ENCODE measurements around the gene CDH4. TPM values are rescaled to one million over a fixed set of nuclear protein-coding genes. Genes with fewer than 3 reads are reported as not detected.

The CDH4 gene
- total RNA-seq, 1 donor from 2014 or later: 12.1 TPM

GRCh38 chr20:61259741-61260140, 7.7 kb downstream of the CDH4 start:
- Histone ChIP-seq H3K27me3 (ENCODE audit: control insufficient read depth, insufficient read depth, low read length) (no peaks in the 10 kb centered on the region), H3K36me3 (ENCODE audit: control insufficient read depth, insufficient read depth, low read length) (no peaks in the 10 kb centered on the region), H3K4me3 (ENCODE audit: low read depth, low read length) (no peak overlapping the region)
- DNase-seq (ENCODE audit: low read depth): no peak
- TF ChIP-seq, protein P1, sequence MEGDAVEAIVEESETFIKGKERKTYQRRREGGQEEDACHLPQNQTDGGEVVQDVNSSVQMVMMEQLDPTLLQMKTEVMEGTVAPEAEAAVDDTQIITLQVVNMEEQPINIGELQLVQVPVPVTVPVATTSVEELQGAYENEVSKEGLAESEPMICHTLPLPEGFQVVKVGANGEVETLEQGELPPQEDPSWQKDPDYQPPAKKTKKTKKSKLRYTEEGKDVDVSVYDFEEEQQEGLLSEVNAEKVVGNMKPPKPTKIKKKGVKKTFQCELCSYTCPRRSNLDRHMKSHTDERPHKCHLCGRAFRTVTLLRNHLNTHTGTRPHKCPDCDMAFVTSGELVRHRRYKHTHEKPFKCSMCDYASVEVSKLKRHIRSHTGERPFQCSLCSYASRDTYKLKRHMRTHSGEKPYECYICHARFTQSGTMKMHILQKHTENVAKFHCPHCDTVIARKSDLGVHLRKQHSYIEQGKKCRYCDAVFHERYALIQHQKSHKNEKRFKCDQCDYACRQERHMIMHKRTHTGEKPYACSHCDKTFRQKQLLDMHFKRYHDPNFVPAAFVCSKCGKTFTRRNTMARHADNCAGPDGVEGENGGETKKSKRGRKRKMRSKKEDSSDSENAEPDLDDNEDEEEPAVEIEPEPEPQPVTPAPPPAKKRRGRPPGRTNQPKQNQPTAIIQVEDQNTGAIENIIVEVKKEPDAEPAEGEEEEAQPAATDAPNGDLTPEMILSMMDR (IDR thresholded peaks at IDR 0.05; ENCODE audit: insufficient read depth, low read length, severe bottlenecking): no peak
- no peak for FAIRE-seq

GRCh38 chr20:61260905-61261304, 8.8 kb downstream of the CDH4 start:
- FAIRE-seq (no peak), DNase-seq (ENCODE audit: low read depth) (peak; percentile 10)
- Histone ChIP-seq H3K4me3 (ENCODE audit: low read depth, low read length) (no peak overlapping the region), H3K27me3 (ENCODE audit: control insufficient read depth, insufficient read depth, low read length) (no peaks in the 10 kb centered on the region), H3K36me3 (ENCODE audit: control insufficient read depth, insufficient read depth, low read length) (no peaks in the 10 kb centered on the region)
- TF ChIP-seq, protein P1 (IDR thresholded peaks at IDR 0.05; ENCODE audit: insufficient read depth, low read length, severe bottlenecking): peak; percentile 38

- no peak for FAIRE-seq
- Histone ChIP-seq H3K4me3 (ENCODE audit: low read depth, low read length) (no peak overlapping the region), H3K27me3 (ENCODE audit: control insufficient read depth, insufficient read depth, low read length) (no peaks in the 10 kb centered on the region), H3K36me3 (ENCODE audit: control insufficient read depth, insufficient read depth, low read length) (no peaks in the 10 kb centered on the region)
- DNase-seq (ENCODE audit: low read depth): no peak
- TF ChIP-seq, protein P1 (IDR thresholded peaks at IDR 0.05; ENCODE audit: insufficient read depth, low read length, severe bottlenecking): no peak
Observed at GRCh38 chr20:61262036-61262435, 10.0 kb downstream of the CDH4 start.

DNA sequence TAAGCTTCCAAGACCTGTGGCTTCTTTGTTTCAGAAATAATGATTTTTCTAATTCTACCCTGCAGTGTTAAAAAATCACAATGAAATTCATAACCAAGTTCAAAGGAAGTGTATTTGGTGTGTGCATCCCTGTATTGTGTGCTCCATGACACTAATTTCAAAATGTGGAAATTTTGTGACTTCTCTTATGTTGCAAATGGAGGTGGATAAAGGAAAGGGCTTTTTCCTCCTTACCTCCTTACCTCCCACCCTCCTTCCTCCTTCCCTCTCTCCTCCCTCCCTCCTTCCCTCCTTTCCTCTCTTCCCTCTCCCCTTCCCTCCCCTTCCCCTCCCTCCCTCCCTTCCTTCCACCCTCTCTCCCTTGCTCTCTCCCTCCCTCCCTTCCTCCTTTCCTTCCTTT, 10.5 kb downstream of the CDH4 start:
- no peak overlapping the region for H3K4me3 ChIP-seq (ENCODE audit: low read depth, low read length)
- no peak for FAIRE-seq

DNA sequence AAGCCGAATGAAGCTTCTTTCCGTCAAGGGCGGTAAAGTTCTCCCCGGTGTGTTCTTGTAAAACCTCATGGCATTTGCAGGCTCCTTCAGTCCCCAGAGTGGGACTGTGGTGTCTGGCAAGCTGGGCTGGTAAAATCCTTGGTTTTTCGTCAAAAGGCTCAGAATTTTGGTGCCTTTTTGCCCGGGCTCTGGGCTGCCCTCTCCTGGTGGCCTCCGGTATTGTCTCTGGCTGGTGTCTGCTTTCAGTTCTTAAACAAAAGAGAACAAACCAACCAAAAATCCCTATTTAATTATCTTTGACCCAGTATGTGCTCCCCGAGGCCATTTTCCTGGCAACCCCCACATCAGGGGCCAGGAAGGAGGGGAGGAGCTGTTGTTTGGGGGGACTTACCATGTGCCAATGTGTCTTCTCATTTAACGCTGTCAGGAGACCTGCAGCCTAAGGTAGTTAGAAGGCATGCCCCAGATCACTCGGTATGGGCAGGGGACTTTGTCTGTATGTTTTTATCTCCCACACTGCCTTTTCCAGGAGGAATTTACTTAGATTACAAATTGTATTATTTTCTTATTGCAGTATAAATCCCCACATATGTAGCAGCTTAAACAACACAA, 11.1 kb downstream of the CDH4 start:
- TF ChIP-seq, protein P1 (IDR thresholded peaks at IDR 0.05; ENCODE audit: insufficient read depth, low read length, severe bottlenecking): peak; percentile 86
- Histone ChIP-seq H3K4me3 (ENCODE audit: low read depth, low read length) (no peak overlapping the region), H3K27me3 (ENCODE audit: control insufficient read depth, insufficient read depth, low read length) (no peaks in the 10 kb centered on the region), H3K36me3 (ENCODE audit: control insufficient read depth, insufficient read depth, low read length) (no peaks in the 10 kb centered on the region)
- DNase-seq (ENCODE audit: low read depth) (no peak), FAIRE-seq (no peak)

More for the DNA sequence above, 10.5 kb downstream of the CDH4 start:
- H3K27me3 ChIP-seq (ENCODE audit: control insufficient read depth, insufficient read depth, low read length): no peaks in the 10 kb centered on the region
- no peaks in the 10 kb centered on the region for H3K36me3 ChIP-seq (ENCODE audit: control insufficient read depth, insufficient read depth, low read length)
- TF ChIP-seq, protein P1 (IDR thresholded peaks at IDR 0.05; ENCODE audit: insufficient read depth, low read length, severe bottlenecking): no peak
- DNase-seq (ENCODE audit: low read depth): no peak

DNA sequence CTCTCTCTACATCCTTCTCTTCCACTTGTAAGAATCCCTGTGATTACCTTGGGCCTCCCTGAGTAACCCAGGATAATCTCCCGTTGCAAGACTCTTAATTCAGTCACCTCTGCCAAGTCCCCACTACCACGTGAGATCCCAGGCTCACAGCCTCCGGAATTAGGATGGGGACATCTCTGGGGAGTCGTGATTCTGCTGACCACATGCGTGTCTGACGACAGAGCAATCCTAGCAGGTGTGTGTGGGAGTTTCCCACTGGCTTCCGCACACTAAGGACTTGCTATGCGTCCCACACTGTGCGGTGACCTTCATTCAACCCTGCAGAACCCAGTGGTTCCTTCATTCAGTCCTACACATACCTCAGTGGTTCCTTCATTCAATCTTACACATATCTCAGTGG, 11.9 kb downstream of the CDH4 start:
- no peak overlapping the region for H3K4me3 ChIP-seq (ENCODE audit: low read depth, low read length)
- no peaks in the 10 kb centered on the region for H3K36me3 ChIP-seq (ENCODE audit: control insufficient read depth, insufficient read depth, low read length)
- FAIRE-seq (no peak), DNase-seq (ENCODE audit: low read depth) (no peak)
- no peaks in the 10 kb centered on the region for H3K27me3 ChIP-seq (ENCODE audit: control insufficient read depth, insufficient read depth, low read length)
- TF ChIP-seq, protein P1 (IDR thresholded peaks at IDR 0.05; ENCODE audit: insufficient read depth, low read length, severe bottlenecking): no peak
